ENCODE data around the gene NQO2.

Gene NQO2, protein sequence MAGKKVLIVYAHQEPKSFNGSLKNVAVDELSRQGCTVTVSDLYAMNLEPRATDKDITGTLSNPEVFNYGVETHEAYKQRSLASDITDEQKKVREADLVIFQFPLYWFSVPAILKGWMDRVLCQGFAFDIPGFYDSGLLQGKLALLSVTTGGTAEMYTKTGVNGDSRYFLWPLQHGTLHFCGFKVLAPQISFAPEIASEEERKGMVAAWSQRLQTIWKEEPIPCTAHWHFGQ

DNA sequence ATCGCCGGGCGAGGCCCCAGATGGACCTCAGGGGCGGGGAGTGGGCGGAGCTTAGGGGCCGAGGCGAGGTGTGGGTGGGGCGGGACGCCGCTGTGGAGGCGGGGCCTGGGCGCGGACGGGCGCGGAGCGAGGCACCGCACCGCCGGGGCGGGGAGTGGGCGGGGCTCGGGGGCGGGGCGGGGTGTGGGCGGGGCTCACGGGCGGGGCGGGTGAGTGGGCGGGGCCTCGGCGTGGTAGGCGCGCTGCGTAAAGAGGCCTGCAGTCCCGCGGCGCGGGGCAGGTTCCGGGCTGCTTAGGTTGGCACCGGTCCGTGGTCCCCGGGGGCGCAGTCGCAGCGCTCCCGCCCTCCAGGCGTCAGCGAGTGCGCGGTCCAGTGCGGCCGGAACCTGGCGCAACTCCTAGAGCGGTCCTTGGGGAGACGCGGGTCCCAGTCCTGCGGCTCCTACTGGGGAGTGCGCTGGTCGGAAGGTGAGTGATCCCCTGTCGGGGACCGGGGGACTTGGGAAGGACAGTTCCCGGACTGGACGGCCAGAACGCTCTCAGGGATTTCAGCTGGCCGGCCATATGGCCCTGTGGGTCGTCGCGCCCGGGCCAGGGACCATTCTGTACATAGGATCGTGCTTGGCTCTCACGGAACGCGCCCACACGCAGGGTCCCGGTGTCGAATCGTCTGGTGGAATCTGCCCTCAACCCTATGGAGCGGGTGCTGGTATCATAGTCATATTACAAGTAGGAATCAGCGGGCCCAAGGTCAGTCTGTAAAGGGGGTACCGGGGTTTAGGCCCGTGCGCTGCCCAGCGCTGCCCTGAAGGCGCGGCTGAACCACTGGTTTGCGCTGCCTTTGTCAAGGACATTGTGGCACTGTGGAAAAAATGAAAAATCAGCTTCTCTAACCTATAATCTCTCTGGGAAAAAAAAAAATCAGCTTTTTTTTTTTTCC lies at the start of gene NQO2:
TSS of gene NQO2 (plus strand) at position 277 of the 940 bp plus-strand sequence. CDS start 6,659 bp downstream, outside the sequence.
- FAIRE-seq, result no peak

DNA sequence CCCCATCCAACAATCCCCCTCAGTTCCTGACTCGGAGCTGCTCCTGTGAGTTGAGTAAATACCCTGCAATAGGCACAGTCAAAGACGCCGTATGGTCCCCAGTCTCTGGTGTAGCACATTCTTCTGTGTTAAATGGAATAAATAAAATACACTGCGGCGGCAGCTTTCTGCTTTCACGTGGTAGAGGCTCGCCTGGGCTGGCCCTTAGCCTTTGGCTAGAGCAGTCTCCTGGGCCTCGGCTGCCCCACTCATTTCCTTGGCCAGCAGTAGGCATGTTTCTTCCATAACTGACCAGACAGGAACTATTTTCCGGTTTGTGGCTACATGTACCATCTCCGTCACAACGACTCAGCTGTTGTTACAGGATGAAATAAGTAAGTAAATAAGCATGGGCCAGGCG lies 49.0 kb upstream of the NQO2 start:
- FAIRE-seq, result no peak

DNA sequence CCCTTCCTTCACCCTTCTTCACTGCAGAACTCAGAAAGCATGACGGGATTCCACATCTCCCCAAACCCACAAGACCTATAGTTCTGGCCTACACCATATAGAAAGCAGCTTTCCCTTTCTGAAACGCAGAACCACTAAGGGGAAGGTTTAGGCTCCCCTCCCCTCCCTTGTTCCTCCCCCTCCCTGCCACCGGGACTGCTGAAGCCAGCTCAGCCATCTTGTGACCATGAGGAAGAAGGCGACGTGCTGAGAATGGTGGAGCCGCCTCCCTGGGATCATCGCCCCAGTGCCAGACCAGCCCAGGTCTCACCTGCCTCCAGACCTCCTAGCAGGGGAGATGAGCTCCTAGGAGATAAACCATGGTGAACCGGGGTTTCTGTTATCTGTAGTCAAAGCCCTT lies 48.0 kb upstream of the NQO2 start:
- no peak for FAIRE-seq

DNA sequence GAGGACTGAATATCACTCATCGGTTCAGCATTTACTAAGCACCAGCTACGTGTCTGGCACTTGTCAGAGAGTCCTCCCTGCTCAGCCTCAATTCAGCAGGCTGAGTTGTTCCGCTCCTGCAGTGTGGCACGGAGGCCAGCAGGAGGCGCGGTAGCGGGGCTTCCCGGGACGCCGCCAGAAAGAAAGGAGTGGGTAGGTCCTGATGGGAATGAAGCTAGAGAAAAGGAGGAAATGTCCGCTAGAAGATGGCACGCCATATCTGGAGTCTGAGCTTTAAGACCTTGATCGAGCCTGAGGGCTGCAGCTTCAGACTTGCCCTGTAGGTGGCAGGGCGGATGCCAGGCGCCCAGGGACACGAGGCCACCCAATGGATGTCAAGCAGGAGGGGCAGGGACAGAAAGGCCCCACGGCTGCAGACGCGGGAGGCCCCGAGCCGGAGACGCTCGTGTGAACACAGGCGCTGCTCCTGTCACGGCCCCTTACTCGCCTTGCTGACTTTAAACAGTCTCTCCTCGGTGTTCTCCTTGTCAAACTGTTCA lies 47.1 kb upstream of the NQO2 start:
- FAIRE-seq, result no peak

DNA sequence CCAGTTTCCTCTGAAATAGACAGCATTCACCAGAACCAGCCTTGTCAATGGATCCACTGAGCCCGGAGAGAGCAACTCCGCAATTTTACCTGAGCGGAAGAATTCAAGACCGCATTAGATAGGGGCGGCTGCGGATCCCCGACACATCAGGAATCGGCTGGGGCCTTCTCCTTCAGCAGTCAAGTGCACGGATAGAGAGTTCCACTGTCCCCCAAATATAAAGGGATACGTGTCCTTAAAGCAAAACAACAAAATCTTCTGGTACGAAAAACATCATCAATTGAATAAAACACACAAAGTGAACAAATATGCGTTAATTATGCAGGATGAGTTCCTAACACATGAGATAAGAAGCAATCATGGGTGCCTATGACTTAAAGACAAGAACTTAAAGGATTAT lies 46.6 kb upstream of the NQO2 start:
- FAIRE-seq, result no peak

GRCh38 chr6:2956930-2957685 lies 42.6 kb upstream of the NQO2 start:
- no peak for FAIRE-seq

DNA sequence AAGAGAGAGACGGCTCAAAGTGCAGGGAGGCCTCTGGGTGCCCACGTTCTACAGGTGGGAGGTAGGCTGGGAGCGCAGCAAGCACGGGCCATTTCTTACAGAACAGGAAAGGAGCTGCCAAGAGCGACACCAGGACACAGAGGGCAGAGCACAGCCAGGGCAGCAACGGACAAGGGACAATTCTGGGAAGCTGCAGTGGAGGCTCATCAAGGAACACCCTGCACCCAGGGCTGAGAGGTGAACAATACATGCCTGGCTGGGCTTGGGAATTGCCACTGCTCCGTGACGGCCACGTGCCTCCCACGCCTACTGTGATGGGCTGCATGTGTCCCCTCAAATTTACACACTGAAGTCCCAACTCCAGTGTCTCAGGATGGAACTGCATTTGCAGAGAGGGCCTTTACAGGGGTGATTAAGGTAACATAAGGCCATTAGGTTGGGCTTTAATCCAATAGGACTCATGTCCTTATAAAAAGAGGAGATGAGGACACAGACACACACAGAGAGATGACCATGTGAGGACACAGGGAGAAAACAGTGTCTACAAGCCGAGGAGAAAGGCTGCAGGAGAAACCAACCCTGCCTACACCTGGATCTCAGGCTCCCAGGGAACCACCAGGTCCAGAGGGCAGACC lies 41.9 kb upstream of the NQO2 start:
- FAIRE-seq, result no peak

GRCh38 chr6:2958331-2958711 lies 41.4 kb upstream of the NQO2 start:
- FAIRE-seq, result no peak

DNA sequence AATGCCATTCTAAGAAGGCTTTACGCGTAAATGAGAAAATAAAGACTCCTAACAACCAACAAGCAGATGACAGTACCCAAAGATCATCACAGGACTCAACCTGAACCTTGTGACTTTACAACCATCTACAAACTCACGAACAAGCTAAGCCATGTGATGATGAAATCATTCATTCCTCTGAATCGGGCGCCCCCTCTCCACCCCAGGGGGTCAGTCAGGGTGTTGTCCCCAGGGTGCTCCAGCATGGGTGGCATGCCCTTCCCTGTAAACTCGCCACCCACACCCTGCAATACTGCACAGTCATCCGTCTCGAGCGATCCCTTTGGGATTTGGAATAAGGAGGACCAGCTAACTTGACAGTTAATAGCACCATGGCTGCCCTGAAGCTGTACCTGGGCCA lies 40.9 kb upstream of the NQO2 start:
- no peak for FAIRE-seq

- FAIRE-seq, result no peak
Measured at GRCh38 chr6:2959909-2960719, 39.6 kb upstream of the NQO2 start.

GRCh38 chr6:2960935-2961334 lies 38.8 kb upstream of the NQO2 start:
- no peak for FAIRE-seq

GRCh38 chr6:2961506-2961905 lies 38.2 kb upstream of the NQO2 start:
- FAIRE-seq, result no peak

GRCh38 chr6:2962004-2962403 lies 37.7 kb upstream of the NQO2 start:
- FAIRE-seq, result no peak

- FAIRE-seq, result no peak
Measured at GRCh38 chr6:2962636-2963035, 37.1 kb upstream of the NQO2 start.

DNA sequence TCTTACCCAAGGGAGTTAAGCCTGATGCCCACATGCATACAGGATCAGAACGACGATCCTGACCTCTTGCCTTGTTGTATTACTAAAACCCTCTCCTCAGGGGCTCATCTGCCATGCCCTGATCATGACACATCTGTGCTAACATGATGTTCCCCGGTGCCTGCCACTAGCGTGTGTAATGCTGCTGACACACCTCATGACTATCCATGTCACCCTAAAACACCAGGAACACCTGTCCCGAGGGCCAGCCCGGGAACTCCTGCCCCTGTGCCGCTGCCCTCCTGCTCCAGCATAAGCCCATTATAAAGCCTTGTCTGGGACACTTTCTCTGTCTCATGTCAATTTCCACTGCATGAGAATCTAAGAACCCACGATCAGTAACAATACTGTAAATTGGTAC lies 35.9 kb upstream of the NQO2 start:
- FAIRE-seq, result no peak

DNA sequence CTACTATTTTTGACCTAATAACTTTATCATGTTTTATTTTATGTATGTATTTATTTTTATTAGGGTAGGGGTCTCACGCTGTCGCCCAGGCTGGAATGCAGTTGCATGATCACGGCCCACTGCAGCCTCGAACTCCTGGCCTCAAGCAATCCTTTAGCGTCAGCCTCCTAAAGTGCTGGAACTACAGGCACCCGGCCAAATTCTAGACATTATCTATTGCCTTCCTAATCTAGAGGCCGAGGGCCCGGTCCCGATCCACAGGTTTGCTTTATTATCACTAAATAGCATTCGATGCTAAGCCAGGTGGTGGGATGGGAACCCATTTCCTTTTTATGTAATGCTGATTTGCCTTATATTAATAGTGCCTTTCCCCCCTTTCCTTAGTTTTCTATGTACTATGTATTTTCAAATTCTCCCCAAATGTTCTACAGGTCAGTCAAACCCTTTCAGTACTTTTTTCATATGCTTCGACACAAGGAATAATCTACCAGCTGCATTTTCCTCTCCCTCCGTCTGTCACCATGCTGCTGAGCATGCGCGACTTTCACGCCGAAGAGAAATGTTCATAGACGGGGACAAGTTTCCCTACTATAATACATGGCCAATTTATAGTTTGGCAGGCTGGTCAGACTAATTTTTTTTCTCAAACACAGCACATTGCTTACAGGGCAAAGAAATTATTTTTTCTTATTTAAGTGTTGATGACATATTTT lies 34.7 kb upstream of the NQO2 start:
- no peak for FAIRE-seq

GRCh38 chr6:2966347-2966746 lies 33.3 kb upstream of the NQO2 start:
- FAIRE-seq, result no peak

DNA sequence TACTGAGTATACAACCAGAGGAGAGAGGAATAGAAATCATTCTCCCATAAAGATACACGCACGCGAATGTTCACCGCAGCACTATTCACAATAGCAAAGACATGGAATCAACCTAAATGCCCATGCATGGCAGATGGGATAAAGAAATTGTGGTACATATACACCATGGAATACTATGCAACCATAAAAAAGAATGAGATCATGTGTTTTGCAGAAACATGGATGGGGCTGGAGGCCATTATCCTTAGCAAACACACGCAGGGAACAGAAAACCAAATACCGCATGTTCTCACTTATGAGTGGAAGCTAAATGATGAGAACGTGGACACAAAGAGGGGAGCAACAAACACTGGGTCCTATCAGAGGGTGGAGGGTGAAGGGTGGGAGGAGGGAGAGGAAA lies 31.8 kb upstream of the NQO2 start:
- FAIRE-seq, result no peak

GRCh38 chr6:2968600-2969135 lies 31.0 kb upstream of the NQO2 start:
- FAIRE-seq, result no peak

DNA sequence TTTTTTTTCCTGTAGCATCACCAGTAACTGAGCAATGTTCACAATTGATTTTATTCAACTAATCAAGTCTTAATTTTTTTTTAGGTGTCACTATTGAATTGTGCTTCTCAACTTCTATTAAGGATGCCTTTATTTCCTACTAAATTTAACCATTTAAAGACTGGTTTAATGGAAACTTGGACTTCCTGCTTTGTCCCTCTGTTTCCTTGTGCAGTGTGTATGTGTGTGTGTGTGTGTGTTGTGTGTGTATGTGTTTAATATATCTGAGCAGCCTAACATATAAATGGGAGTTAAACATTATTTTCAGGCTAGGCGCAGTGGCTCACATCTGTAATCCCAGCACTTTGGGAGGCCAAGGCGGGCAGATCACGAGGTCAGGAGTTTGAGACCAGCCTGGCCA lies 30.1 kb upstream of the NQO2 start:
- FAIRE-seq, result no peak

All from G401.6 (cell line).